HG02763 (cell line): ENCODE results near the gene BMF.
"Not testable (repeated sequence)": the region's sequence is repeated elsewhere in the genome, so short reads cannot be mapped to it uniquely, and the experiment has no call there.

ENCODE experiments used
- ATAC-seq: cut with Tn5 transposase; IDR thresholded peaks from one replicate; pipeline ENCODE4 v1.9.1; 2021; ENCODE audit warnings: mild to moderate bottlenecking, moderate library complexity; ENCODE audit not compliant: unreplicated experiment

Gene BMF, protein sequence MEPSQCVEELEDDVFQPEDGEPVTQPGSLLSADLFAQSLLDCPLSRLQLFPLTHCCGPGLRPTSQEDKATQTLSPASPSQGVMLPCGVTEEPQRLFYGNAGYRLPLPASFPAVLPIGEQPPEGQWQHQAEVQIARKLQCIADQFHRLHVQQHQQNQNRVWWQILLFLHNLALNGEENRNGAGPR

DNA sequence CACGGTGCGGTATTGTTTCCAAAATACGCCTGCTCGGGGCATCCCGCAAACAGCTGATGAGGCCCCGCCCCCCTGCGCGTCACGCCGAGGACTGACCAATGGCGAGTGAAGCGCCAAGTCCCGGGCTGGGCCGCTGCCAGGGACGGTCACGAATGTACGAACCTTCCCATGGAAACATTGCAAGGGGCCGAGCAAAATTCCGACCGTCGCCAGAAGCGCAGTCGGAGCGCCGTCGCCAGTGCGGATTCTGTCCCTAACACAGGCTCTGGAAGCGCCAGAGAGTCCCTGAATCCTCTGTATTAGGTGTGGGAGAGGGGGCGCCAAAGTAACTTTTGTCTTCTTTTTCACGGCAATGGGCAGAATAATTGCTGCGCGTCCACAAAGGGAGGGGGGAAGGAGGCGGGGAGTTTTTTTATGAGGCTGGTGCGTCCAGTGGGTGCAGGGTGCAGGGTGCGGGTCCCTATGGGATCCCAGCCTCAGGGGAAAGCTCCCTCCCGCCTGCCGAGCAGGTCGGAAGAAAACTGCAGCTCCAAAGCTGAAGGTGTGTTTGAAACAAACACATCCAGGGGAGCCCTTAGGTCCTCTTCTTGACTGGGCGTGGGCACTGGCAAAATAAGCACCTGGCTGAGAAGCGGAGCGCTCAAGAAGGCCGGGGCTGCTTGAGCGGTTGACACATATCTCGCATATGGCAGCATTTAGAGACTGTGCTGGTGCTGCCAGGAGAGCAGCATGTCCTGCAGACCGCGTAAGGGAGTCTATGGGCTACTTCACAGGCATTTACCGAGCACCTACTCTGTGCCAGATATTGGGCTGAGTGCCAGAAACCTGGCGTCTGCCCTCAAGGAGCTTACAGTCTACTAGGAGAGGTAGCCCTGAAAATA, at the start of gene BMF:
Gene BMF (minus strand): TSS at position 25 of the 881 bp plus-strand sequence. CDS start 2,793 bp downstream, outside the sequence.
- ATAC-seq, result peak; percentile 60

DNA sequence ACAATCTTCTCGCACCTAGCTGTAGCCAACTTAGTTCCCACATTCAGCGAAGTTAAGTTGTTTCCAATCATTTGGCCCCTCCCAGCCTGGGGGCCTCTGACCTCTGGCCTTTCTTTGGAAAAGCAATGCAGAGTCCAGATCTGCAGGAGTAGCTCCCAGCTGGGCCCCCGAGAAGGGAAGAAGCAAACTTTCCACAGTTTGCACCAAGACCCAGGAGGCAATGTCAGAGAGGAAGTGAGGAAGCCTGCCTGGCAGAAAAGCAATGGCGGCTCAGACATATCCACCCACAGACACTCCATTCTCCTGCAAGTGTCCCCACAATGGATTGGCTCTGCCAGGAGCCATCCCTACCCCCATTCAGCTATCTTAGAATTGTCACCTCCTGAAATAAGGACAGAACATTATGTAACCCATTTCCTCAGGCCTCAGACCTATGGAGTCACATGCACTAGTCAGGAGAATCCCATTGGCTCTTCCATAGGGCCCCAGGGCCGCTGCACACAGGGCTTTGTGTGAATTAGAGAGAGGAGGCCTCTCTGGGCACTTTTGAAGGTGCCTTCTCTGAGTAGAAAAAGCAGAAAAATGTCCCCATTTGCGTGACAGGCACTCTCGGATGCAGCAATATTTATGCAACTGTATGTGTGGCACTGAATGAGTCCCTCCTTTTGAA, 49.2 kb upstream of the BMF start:
- ATAC-seq, result no peak

DNA sequence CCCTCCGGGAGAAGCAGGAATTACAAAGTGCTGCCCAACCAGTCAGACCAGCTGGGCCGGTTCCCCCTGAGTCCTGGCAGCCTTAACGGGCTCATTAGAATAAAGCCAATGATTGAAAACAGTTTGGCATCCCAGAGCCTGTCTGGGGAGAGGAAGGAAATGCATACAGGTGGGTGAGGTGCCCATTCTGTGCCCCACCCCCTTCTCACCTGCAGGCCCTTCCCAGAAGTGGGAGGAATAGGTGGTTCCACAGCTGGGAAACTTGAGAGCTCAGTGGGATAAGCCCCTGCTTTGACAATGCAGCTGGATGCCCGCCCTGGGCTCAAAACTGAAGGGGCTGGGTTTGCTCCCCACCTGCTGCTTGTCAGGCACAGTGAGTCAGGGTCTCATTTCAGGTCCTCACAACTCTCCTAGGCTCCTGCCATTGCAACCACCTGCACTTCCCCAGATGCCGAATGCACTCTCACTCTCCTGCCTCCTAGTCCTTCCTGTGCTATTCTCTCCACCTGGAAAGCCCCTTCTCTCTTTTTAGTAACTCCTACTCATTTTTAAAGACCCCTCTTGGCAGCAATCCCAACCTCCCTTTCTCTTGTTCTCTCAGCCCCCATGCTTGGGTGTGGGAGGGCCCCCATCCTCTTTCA, 46.7 kb upstream of the BMF start:
- no peak for ATAC-seq

DNA sequence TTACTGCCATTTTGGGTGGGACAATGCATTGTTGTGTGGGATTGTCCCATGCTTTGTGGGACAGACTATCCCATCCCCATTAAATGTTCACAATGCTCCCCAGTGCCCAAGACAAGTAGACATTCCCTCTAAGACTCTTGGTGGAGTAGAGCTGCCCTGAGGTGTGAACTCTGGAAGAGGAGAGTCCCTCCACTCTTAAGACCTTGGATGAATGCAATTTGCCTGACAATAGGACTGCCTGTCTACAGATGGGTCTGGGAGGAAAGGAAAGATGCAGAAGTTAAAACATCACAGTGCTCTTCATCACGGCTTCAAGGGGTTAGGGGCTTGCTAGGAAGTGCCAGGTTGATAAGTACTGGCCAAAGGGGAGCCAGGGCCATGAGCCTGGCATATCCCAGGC, 46.1 kb upstream of the BMF start:
- not testable (repeated sequence) for ATAC-seq

DNA sequence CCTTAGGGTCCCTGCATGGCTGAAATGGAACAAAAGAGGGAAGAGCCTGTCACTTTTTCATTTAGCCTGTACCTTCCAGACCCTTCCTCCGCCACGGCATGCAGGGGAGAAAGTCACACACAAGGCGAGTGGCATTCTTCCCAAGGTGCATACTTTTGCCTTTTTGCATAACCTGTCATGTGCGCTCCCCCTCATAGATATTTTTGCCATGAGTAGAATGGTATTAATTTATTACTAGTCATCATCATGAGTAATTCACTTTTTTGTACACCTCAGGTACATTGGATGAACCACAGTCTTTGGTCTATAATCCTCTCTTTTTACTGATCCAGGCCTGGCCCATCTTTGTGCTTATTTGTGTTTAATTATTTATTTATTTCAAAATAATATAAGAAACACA, 43.3 kb upstream of the BMF start:
- ATAC-seq, result no peak

DNA sequence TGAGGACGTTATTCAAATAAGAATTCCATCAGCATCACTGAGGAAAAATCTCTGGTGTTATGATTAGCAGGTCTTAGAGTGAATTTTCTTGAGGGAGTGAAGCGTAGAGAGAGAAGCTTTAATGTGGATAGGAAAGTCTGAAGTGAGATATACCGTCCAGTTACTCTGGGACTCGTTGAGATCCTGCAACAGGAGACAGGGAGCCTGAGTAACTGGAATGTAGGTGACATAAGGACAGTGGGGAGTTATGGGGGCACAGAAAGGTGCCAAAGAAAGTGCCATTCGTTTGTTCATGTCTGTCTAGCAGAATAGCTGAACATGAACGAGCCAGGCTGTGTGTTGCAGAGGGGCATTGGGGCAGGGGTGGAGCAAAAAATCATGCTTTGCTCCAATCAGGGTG, 42.8 kb upstream of the BMF start:
- ATAC-seq, result no peak

DNA sequence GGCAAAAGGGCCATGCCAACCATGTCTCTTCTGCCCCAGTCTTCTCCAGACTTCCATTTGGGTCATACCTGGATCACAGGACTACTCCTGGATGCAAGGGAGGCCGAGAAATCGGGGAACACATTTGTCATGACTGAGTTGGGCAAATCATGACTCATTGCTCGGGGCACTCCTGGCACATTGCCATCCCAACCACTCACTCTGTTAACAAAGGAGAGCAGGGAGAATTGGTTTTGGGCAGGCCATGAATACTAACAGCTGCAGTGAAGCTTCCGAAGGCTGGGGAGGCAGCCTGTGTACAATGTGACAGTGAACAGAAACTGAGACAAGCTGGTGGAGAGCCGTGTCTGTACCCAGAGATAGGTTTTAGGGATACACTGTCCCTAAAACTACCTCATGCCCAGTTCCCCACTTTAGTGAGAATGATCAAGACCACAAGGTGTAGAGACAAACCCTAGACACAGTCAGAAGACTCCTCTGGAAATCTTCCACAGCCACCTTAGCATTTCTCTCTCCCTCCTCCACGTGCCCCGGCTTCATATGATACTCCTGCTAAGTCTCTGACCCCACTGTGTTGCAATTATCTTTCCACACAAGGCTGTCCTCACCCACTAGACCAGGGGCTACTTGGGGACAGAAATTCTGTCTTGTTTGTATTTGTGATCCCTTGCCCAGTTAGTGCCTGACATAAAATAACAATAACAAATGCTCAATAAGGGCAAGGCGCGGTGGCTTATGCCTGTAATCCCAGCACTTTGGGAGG, 41.7 kb upstream of the BMF start:
- no peak for ATAC-seq

DNA sequence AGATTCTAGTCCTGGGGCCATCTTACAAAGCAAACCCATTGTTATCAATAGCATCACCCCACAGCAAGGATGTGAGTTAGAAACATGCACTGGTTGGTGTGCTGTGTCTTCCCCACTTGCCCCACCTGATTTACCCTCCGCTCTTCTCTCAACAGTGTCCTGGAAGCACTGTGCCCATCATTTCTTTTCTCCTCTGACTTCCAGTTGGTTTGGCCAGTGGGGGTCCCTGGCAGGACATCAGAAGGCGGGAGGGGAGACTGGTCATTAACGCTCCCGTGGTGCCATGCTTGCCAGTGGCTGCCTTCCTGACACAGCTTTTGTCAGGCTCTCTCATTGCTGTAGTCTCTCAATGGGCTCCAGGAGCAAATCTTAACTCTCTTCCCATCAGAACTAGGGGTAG, 40.7 kb upstream of the BMF start:
- no peak for ATAC-seq

DNA sequence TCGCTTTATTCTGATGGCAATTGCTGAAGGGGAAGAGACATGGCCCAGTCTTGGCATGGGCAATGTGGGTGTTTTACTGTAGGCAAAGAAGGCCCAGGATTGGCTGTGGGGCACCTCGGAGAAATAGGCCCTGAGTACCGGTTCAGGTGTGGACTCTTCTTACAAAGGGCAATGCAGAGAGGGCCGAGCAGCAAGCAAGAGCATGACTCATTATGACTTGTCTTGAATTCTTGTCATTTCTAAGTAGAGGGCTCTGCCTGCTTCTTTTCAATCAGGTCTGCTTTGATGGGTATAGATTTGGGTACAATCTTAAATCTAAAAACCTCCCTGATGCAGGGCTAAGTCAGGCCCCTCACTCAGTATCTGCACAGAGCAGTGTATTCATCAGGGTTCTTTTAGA, 37.4 kb upstream of the BMF start:
- ATAC-seq, result no peak

DNA sequence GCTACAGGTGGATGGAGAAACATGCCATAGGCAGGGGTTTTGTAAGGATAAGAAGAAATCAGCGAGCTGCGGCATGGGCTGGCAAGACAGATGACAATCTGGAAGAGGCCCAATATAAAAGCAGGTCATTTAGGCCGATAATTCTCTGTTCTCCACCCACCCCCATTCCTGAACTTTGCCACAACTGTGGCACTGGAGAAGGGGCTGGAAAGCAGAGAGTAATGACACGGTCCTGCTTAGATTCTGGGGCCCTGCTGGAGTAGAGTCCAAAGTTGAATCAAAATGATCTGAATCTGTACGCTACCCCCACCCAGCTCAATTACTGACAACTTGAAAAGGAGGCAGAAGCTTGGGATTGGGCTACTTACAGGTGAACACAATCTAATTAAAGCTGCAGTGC, 33.7 kb upstream of the BMF start:
- ATAC-seq, result no peak

DNA sequence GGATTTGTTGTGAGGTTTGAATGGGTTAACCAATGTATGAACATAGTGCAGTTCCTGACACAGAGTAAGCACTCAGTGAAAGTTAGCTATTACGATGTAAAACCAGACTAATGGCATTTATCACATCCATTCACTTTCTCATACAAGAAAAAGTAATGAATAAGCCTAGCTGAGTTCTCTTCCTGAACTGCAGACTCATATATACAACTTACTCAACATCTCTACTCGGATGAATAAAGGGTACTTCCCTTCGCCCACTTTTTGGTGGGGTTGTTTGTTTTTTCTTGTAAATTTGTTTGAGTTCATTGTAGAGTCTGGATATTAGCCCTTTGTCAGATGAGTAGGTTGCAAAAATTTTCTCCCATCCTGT, 29.5 kb upstream of the BMF start:
- not testable (repeated sequence) for ATAC-seq

DNA sequence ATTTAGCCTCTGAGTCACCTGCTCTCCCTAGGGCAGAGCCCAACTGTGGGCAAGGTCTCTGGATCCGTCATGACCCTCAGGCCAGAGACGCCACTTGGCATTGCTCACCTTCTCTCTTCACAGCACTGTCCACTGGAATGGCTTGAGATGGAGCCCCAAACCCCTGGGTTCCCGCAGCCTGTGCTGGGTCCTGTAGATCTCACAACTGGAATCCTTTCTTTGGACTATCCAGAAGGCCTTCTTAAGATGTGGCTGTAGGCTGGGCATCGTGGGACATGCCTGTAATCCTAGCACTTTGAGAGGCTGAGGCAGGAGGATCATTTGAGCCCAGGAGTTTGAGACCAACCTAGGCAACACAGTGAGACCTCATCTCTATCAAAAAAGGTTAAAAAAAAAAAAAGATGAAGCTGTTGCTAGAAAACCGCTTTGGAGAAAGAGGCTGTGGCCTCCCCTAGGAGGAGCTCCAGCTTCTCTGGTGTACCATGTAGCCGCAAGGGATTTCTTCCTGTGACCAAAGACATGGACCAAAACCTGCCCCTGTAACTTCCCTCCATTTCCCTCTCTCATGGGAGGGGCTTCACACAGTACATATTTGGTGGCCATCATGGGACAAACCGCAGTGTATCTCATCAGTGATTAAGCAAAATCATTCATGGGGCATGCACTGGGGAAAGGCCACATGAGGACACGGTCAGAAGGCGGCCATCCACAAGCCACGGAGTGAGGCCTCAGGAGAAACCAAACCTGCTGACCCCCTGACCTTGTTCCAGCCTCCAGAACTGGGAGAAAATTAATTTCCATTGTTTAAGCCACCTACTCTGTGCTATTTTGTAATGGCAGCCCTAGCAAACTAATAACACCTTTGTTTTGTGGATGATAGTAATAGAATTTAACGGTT, 28.9 kb upstream of the BMF start:
- no peak for ATAC-seq

DNA sequence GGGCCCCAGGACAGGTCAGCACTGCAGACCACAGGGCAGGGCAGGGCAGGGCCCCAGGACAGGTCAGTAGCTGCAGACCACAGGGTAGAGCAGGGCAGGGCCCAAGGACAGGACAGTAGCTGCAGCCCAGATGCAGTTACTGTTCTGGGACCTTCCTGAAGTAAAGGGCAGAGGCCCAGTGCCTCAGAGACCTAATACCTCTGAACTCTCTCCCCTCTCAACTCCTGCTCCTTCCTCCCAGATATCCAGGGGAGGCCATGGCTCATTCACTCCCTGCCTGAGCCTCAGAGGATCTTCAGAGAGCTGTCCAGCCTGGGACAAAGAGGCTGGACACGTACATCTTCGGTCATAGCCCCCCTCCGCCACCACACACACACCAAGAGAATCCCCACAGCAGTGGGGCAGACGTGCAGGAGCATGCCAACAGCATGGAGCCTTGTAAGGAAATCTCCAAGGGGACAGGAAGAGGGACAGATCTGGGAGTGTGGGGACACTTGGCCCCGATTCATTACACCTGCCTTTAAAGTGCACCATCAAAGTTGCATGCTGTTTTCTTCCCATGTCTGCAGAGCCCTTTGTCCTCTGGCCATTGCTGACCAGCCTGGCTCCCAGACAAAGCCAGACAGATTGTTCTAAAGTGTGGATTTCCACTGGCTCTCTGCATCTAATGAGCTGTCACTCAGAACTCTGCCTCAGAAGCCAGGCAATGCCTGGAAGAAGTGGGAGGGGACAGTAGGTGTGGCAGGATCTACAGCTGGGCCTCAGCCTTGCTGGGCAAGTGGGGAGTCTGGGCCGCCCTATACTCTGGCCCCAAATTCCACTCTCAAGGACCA, 28.0 kb upstream of the BMF start:
- ATAC-seq, result no peak

DNA sequence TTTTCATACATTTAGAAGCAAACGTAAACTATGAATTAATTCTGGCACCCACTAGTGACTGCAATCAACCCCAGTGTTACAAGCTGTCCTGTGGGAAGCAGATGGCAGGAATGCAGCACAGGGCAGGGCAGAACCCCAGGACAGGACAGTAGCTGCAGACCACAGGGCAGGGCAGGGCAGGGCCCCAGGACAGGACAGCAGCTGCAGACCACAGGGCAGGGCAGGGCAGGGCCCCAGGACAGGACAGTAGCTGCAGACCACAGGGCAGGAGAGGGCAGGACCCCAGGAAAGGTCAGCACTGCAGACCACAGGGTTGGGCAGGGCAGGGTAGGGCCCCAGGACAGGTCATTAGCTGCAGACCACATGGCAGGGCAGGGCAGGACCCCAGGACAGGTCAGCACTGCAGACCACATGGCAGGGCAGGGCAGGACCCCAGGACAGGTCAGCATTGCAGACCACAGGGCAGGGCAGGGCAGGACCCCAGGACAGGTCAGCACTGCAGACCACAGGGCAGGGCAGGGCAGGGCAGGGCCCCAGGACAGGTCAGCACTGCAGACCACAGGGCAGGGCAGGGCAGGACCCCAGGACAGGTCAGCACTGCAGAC, 27.3 kb upstream of the BMF start:
- ATAC-seq, result not testable (repeated sequence)

DNA sequence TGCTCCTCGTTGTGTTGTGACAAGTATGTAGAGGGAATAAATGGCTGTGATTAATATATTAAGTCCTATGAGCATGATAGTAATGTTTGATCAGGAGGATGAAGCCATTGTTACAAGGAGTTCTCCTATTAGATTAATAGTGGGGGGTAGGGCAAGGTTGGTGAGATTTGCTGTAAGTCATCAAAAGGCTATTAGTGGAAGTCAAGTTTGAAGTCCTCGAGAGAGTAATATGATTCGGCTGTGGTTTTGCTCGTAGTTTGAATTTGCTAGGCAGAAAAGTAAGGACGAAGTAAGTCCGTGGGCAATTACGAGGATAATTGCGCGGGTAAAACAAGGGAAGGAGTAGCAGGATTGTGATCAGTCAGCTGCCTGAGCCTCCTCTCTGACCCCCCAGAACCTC, 26.2 kb upstream of the BMF start:
- no peak for ATAC-seq

DNA sequence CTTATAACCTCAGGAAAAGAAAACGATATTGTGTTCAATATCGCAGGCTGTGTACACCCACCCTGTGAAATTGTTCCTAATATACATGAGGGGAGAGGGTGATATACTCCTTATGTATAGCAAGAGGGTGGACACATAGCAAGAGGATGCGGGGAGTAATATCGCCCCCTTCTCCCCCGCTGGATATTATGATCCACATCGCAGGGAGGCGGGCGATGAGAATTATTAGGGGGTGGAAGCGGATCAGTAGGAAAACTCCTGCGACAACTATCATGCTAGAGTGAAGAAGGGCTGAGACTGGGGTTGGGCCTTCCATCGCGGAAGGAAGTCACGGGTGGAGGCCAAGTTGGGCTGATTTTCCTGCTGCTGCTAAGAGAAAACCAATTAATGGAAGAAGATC, 24.9 kb upstream of the BMF start:
- no peak for ATAC-seq

DNA sequence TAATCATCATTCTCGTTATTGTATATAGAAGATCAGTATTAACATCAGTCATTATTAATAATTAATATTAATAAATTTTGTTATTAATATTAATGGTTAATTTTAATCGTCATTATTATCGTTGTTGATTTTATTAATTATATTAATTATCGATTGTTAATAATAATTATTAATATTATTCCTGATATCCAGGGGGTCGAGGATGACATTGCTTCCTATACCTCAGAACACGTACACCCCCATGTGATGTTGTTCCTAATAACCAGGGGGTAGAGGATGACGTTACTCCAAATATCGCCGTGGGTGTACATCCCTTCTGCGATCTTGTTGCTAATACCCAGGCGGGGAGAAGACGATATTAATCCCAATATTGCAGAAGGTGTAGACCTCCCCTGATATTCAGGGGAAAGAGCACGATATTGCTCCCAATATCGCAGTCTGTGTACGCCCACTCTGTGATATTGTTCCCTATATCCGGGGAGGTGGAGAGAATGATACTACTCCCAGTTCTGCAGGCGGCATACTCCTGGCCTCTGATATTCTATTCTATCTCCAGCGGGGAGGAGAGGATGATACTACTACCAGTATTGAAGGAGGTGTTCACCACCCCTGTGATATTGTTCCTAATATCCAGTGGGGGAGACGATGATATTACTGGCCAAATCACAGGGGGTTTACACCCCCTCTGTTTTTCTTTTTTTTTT, 22.3 kb upstream of the BMF start:
- ATAC-seq, result no peak

DNA sequence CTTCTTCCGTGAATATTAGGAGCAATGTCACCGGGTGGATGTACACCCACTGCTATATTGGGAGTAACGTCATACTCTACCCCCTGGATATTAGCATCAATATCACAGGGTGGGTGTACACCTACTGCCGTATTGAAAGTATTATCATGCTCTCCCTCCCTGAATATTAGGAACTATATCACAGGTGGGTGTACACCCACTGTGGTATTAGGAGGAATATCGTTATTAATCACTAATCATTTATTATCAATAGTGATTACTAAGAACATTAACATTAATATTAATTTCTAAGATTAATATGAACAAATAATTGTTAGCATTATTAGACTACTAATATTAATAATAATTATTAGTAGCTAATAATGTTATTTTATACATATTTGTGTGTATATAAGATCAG, 21.4 kb upstream of the BMF start:
- no peak for ATAC-seq
